ENCODE measurements around the gene ARL9. TPM values are rescaled to one million over a fixed set of nuclear protein-coding genes. Genes with fewer than 3 reads are reported as not detected.

Gene ARL9
- polyA plus RNA-seq (ENCODE audit: insufficient read depth in 1 of 5, insufficient read length in 5 of 5, low replicate concordance in 1 of 5), result 1 to 10 TPM in 2 of 5 donors, under 1 TPM in 3; 0.37 to 1.2 (median 0.80) TPM
- long read RNA-seq, donor 1, result 0 reads
- long read RNA-seq, donor 2, partial matches to known transcripts, result 0 of 3 reads
- long read RNA-seq, donor 2, other reads (novel, unspliced or antisense), result 0 of 3 reads
- long read RNA-seq, donor 3, partial matches to known transcripts, result 0 of 1 reads
- long read RNA-seq, donor 3, other reads (novel, unspliced or antisense), result 0 of 1 reads
- long read RNA-seq, donor 4, partial matches to known transcripts, result 0 of 1 reads
- long read RNA-seq, donor 4, other reads (novel, unspliced or antisense), result 0 of 1 reads
- long read RNA-seq, donor 5, partial matches to known transcripts, result 0 of 1 reads
- long read RNA-seq, donor 5, other reads (novel, unspliced or antisense), result 0 of 1 reads
- long read RNA-seq, donor 6, result 0 reads
- long read RNA-seq, donor 7, partial matches to known transcripts, result 0 of 1 reads
- long read RNA-seq, donor 7, other reads (novel, unspliced or antisense), result 0 of 1 reads
- long read RNA-seq, donor 8, result 0 reads

DNA sequence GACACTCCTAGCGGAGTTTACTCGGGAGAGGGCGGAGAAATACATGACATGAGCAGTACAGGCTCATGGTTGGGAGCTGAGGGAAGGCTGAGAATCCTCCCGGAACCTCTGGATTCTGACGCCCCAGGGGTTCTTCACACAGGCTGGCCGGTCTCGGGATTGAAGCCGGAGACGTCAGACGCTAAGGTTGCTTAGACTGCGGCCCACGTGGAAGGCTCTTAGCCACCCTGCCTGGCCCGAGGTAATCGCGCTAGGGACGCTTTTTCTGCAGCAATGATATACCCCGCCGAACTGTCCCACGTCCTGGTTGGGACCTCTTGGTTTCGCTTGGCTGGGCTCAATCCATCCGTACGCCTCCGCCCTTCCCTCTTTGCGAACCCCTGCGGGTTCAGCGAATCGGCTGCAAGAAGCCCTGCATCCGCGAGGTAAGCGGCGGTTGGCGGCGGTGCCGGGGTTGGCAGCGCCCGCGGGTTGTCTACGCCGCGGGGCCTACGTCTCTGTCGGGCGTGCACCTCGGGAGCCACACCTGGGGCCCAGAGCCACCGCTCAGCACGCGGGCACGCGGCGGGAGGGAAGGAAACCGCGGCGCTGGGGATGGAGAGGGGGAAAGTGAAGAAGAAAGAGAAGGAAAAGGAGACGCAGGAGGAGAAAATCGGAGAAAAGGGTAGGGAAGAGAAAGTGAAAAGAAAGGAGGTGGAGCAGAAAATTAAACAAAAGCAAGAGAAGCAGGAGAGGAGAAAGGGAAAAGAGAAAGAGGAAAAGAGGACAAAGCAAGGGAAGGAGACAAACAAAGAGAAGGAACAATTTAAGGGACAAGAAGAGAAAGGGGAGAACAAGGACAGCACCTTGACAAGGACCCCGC is at the start of gene ARL9:
Gene ARL9, plus strand, starts transcription at position 523 of the 862 bp plus-strand sequence. Its CDS starts 72 bp downstream, at position 595.
- peak; percentile 58 for DNase-seq

GRCh38 chr4:56460085-56460484 is 45.5 kb upstream of the ARL9 start:
- DNase-seq, result no peak

- DNase-seq, result no peak
These were observed 43.4 kb upstream of the ARL9 start for GRCh38 chr4:56462157-56462556.

- no peak for DNase-seq
These were observed 41.9 kb upstream of the ARL9 start for GRCh38 chr4:56463711-56464110.

DNA sequence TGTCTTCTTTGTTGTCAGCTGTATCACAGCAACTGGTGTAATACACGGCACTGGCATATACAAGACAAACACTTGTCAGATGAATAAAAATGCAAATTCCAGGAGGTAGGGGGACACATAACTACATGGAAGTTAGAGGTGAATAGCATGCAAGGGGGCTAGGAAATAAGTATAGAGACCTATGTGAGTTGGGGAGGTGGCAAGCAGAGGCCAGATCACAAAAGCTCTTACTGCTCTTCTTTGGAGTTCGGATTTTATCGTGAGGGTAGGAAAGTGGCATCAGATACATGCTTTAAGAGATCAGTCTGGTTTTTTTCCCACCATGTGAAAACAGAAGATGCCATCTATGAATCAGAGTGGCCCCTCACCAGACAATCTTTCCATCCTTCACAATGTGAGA is 41.0 kb upstream of the ARL9 start:
- DNase-seq, result no peak

DNA sequence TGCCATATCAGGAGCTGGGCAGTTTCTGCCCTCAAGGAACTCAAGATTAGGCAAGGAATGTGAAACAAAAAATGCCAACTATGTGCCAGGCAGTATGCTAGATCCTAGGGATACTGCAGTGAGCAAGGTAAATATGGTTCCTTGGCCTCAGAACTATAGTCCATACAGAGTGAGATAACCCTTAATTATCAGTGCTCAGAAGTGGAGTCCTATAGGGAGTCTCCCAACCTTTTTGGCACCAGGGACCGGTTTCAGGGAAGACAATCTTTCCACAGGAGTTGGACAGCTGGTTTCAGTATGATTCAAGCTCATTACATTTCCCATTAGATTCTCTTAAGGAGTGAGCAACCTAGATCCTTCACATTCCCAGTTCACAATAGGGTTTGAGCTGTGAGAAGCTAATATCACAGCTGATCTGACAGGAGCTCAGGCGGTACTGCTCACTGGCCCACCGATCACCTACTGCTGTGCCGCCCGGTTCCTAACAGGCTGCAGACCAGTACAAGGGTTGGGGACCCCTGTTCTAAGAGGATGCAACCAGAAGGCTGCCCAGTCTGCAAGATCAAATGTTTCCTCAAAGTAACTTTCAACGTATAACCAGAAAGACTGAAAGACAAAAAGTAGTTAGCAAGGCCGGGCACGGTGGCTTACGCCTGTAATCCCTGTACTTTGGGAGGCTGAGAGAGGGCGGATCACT is 39.8 kb upstream of the ARL9 start:
- peak in 1 of 2 donors; percentile 4 for DNase-seq

DNA sequence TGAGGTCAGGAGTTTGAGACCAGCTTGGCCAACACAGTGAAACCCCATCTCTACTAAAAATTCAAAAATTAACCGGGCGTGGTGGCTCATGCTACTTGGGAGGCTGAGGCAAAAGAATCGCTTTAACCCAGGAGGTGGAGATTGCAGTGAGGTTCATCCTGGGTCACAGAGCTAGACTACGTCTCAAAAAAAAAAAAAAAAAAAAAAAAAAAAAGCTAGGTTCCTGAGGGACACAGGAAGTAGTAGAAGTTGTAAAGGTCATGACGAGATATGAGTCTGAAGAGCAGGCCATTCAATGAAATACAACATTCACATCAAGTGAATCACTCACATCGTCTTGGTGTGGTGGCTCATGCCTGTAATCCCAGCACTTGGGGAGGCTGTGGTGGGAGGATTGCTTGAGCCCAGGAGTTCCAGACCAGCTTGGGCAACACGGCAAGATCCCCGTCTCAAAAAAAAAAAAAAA is 39.3 kb upstream of the ARL9 start:
- DNase-seq, result peak; percentile 6 to 9

- peak in 1 of 2 donors; percentile 11 for DNase-seq
These were observed 38.7 kb upstream of the ARL9 start for GRCh38 chr4:56466910-56467283.

DNA sequence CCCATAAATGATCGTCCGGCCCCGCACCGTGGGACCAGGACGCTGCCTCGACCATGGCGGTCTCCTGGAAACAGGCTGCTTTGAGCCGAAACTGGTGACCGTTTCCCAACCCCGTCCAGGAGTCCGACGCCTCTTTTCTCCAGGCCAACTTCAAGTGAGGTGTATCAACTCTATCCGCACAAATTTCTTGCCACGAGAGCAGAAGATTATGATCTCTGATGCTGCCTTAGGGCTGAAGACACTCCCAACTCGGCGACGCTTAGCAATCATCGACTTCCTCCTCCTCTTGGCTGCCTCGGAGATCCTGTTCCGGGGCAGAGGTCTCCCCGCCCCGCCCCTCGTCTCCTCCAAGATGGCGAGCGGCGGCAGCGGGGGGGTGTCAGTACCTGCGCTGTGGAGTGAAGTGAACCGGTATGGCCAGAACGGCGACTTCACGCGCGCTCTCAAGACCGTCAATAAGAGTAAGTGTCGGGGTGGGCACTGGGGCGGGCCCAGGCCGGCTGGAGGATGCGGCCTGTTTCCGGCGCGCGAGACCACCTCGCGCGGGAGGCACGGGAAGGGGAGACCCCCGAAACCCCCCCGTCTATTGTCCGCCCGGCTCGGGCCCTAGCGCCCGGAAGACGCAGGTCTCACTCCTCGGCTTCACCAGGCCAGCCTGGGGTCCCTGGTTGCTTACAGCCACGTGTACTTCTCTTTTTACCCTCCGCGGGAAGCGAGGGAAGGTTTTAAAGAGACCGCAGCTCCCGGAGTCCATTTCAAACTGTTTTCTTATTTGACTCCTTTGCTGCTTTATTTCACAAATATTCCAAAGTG is 38.1 kb upstream of the ARL9 start, which contains the start of gene SRP72:
Gene SRP72, plus strand, starts transcription at position 334 of the 813 bp plus-strand sequence. Its CDS starts 19 bp downstream, at position 353.
- DNase-seq, result peak; percentile 90 to 91

GRCh38 chr4:56468097-56468422 is 37.5 kb upstream of the ARL9 start:
- peak in 1 of 2 donors; percentile 29 for DNase-seq

DNA sequence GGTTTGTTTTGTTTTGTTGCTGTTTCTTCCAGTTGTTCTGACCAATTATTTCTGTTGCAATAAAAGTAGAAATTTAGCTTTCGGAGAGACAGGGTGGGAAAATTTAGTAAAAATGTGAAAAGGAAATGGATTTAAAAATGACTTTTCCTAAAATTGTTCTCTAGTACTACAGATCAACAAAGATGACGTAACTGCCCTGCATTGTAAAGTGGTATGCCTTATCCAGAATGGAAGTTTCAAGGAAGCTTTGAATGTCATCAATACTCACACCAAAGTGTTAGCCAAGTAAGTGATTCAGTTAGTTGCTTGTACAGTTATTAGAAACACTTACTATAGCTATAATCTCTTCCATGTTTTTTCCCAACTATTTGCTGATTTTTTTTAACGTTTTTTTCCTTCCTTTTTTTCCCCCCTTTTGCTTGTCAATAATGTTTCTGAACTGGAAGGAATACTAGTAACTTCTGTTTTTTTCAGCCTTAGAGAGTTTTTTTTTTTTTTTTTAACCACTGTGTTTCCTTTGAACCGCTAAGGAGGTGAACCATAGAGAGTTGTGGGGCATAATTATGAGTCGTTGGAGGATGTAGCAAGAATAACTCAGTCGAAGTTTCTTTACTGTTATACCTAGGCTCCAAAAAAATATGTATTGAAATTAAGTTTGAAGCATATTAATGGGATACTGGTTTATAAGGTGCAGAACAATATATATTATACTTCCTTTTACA is 35.9 kb upstream of the ARL9 start:
- no peak for DNase-seq

DNA sequence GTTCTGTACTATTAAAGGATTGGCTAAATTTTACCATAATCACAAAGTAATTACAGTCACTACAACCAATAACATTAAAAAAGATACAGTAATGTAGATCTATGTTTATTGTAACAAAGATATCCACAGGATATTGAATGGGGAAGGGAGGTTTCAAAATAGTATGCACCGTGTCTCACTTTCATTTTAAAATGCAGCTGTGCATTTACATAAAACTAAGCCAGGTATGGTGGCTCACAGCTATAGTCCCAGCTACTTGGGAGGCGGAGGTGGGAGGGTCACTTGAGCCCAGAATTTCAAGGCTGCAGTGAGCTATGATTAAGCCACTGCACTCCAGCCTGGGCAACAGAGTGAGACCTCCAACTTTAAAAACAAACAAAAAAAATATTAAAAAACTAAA is 29.7 kb upstream of the ARL9 start:
- no peak for DNase-seq

- DNase-seq, result no peak
These were observed 28.3 kb upstream of the ARL9 start for GRCh38 chr4:56477192-56477702.

DNA sequence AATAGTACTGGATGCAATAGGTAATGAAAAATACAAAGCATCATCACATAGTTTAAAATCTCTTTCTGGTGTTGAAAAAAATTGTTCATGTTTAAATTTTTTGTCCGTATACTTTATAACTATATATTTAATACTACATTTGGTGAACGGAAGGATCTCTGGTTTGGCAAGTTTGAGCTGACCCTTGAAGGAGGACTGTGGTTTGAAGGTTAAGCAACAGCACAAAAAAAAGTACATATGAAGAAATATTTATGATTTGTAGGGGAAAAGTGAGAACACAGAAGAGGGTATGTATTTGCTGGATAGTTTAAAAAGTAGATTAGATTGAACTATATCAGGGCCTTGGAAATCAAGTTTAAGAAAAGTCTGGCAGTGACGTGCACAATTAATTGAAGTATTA is 24.9 kb upstream of the ARL9 start:
- no peak for DNase-seq

DNA sequence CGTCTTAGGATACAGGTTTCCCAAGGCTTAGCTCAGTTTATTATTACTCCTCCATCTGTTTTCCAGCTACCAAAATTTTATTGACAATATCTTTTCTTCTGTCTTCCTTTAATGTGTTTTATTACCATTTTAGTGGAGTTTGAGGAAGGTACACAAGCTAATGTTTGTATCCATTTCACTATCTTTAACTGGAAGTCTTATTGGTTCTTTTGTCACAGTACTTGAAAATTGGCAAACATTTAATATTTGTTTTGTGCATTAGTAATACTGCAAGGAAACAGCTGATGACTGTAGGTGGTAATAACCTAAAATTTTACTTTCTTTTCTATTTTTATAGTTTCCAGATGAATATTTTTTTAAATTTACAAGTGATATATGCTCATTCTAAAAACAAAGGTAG is 9.3 kb upstream of the ARL9 start:
- no peak for DNase-seq

DNA sequence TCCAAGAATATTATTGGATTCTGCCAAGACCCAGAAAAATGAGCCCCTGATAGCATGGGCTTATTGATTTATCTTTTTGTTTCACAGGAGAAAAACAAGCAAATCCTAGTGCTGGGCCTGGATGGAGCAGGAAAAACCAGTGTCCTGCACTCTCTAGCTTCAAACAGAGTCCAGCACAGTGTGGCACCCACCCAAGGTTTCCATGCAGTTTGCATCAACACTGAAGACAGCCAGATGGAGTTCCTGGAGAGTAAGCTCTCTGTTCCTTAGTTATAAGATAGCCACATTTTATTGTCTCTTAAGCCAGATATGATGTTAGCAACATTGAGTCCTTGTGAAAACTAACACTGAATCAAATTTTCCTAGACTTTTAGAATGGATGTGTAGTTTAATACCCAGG is 5.5 kb downstream of the ARL9 start:
- DNase-seq, result no peak

- no peak for DNase-seq
These were observed 6.6 kb downstream of the ARL9 start for GRCh38 chr4:56512166-56512565.

- no peak for DNase-seq
These were observed 7.9 kb downstream of the ARL9 start for GRCh38 chr4:56513517-56513916.

GRCh38 chr4:56530269-56531148 is 24.9 kb downstream of the ARL9 start:
- DNase-seq, result peak; percentile 62 to 70

Measured in right lung (tissue), 10 donors.